ENCODE data around the gene DDX10.

Gene DDX10

GRCh38 chr11:108835624-108836023, 170.8 kb downstream of the DDX10 start:
- DNase-seq = no peak

DNA sequence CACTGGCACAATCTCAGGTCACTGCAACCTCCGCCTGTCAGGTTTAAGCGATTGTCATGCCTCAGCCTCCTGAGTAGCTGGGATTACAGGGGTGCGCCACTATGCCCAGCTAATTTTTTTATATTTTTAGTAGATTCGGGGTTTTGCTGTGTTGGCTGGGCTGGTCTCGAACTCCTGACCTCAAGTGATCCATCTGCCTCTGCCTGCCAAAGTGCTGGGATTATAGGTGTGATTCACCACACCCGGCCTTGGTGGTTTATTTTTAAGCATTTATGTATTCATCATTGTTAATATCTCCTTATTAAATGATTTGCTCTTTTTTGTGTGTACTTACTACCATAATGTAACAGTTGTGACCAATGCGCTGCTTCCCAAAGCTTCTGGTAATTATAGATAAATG, 171.7 kb downstream of the DDX10 start:
- no peak for DNase-seq

DNA sequence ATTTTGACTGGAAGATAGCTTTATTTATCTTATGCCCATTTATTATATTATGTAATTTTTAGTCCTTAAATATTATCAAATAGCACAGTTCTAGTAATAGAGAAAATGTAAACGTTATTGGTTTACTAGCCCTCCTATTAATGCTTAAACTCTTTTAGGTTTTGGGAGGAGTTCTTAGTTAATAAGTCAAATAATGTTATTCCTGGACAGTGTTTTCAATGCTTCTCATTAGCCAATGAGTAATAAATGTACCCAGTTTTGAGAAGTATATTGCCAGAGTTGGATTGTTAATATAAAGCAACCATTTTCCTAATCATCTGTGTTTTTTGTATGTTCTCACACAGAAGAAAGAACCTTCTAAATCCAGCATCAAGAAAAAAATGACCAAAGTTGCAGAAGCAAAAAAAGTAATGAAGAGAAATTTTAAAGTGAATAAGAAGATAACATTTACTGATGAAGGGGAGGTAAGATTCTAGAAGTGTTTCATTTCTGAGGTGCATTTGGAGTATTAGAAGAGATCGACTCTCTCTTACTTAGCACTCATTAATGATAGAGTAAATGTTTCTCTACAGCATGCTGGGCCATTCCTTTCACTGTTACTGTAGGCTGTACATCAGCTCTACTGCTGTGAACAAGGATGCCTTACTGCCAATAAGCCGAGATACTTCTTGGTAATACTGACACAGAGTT, 173.4 kb downstream of the DDX10 start:
- no peak for DNase-seq

DNA sequence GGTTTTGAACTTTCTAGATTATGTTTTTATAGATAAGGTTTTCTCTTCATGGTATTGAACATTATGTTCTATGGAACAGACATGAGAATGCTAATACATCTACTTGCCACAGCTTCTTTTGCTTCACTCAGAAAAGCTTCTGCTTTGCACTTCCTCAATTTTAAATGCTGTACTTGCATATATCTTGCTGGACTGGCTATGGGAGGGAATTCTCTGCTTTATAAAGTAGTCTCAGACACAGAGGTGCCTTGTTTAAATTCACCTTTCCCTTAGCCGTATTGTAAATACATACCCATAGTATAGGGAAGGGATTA, 173.9 kb downstream of the DDX10 start:
- no peak for DNase-seq

GRCh38 chr11:108846009-108846408, 181.1 kb downstream of the DDX10 start:
- no peak for DNase-seq

DNA sequence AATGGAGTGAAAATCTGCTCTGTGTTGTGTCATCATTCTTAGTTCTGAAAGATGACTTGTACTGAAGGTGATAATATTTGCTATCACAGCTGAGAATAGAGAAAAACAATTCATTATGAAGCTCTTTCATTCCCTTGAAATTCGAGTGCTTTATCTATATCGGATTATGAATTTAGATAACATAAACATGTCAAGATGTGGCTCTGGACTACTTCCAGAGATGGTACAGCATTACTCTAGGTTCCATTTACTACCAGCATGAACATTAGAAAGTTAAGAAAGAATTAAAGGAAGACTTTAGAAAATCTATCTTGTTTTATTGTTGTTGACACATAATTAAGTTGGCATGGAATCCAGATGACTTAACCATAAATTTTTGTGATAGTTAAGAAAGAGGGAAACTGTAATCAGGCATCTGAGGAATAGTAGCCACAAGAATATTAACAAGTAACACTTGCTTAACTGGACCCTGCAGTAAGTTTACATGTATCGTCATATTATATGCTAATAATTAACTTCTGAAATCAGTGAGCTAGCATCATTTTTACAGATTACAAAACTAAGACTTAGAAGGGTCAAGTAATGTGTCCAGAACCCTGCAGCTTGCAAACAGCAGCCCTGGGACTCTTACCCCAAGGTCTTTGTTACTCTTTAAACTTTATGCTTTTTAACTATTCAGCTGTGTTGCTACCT, 182.6 kb downstream of the DDX10 start:
- no peak for DNase-seq

GRCh38 chr11:108851781-108852180, 186.9 kb downstream of the DDX10 start:
- DNase-seq = no peak

DNA sequence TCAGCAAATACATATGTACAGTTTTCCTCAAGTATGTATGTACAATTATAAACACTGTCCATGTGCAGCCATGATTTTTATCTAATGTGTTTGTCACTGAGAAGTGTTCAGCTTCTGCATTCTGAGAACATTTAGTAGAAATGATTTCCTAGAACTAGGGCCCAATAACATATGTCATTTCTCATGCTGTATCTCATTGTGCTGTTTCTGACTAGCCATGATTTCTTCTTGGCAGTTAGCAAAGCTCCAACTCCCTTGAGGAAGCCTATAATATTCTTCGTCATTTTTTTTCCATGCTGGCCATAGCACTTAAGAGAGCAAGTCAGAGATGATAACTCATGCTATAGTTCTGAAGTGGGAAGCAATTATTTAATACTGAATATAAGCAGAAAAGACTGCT, 187.8 kb downstream of the DDX10 start:
- no peak for DNase-seq

GRCh38 chr11:108853151-108853550, 188.3 kb downstream of the DDX10 start:
- no peak for DNase-seq

DNA sequence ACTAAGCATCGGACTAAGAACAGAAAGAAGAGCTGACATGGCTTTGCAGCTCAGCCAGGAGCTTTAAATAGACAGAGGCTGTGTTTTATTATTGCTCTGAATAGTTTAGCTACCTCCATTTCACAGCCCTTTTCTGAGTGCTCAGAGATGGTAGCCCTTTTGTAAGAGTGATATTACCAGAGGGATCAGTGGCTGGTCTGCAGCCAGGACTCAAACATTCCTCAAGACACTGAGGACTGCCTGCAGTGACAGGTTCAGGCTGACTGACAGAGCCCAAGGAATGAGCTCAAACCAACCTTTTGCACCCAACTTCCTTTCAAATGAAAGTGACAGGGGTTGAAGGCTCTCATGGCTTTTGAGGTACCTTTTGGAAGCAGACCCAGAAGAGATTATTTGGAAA, 189.0 kb downstream of the DDX10 start:
- no peak for DNase-seq

DNA sequence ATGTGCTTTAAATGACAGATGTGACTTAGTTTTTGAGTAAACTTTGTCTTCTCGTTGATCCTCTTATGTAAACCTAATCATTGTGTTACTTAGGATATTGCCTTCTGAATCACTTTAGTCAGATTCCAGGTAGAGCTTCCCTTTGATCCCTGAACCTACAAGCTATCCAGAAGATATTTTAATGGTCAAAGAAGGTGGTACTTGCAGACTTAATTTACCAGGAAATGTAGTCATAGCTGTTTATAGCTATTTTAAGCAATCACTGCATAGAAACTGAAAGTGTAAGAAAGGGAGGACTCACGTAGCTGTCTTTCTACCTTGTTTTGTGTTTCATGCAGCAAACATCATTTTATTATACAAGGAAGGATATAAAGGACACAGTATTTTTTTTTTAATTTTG, 189.5 kb downstream of the DDX10 start:
- no peak for DNase-seq

DNA sequence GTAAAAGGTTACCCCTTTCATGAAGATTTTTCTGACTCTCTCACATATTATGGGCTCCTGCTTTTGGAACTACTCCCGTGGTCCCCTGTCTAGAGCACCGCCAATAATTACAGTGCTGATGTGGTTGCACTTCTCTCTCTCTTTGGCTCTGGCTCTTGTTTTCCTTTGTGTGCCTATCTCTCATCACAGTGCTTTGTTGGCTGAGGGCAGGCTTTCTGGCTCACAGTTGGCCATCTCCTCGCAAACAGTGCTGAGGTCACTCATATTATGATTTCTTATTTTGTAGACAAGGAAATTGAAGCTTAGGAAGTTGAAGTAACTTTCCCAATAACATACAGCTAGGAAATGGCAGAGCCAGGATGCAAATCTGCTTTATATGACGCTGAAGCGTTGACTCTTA, 192.5 kb downstream of the DDX10 start:
- no peak for DNase-seq

- no peak for DNase-seq
These were observed 193.8 kb downstream of the DDX10 start for GRCh38 chr11:108858622-108859021.

- no peak for DNase-seq
These were observed 194.6 kb downstream of the DDX10 start for GRCh38 chr11:108859510-108859909.

- DNase-seq = no peak
These were observed 198.7 kb downstream of the DDX10 start for GRCh38 chr11:108863528-108863927.

GRCh38 chr11:108865406-108865805, 200.5 kb downstream of the DDX10 start:
- DNase-seq = no peak

GRCh38 chr11:108866781-108867180, 201.9 kb downstream of the DDX10 start:
- no peak for DNase-seq

DNA sequence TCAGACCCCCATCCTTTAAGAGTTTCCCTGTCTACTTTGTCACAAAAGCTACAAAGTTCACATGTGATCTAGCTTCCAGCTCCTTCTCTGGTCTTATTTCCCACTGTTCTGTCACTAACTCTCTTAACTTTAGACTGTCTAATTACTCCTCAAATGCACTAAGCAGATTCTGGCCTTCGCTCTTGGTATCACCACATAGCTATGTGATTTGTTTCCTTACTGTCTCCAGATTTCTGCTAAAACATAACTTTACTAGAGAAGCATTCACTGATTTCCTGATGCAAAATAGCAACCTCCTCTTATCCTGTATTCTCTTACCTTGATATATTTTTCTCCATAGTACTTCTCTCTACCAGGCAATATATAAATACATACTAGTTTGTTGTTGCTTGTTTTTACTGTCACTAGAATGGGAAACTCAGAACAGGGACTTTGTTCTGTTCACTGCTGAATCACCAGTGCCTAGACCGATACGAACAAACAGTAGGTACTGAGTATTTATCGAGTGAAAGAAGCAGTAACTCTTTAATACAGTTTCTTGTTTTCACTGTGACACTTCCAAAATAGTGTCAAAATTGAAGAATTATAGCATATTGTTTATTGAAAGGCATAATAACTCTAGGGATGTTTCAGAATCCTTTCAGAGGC, 205.6 kb downstream of the DDX10 start:
- DNase-seq = no peak

DNA sequence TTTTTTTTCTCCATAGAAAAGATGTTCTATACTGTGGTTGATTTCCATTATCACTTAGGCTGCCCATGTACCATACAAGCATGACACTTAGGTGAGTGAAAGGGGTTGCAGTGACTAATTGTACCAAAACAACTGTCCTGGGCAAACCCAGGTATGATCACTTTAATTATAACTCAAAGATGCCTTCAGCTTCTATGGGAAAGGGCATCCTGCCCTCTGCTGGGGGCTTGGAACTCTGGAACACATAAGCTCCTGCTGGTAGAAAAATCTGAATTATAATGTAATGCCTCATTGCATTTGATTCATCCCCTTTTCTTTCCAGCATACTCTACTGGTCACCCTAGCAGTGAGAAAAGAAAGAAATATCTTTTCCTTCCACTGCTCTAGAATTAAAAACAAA, 206.3 kb downstream of the DDX10 start:
- DNase-seq = no peak

DNA sequence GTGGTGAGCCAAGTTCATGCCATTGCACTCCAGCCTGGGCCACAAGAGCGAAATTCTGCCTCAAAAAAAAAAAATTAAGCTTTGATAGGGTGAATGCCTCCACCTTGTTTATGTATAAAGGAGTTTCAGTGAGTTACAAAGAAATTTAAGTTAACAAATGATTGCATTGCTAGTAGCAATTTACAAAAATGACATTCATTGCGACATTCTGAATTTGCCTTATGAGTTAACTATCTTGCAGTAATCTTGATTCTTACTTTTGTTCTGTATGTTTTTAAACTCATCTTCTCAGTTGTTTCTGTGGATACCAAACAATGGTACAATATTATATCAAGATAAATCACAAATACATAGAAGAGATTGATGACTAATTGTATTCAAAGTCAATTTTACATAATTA, 207.0 kb downstream of the DDX10 start:
- DNase-seq = no peak

DNA sequence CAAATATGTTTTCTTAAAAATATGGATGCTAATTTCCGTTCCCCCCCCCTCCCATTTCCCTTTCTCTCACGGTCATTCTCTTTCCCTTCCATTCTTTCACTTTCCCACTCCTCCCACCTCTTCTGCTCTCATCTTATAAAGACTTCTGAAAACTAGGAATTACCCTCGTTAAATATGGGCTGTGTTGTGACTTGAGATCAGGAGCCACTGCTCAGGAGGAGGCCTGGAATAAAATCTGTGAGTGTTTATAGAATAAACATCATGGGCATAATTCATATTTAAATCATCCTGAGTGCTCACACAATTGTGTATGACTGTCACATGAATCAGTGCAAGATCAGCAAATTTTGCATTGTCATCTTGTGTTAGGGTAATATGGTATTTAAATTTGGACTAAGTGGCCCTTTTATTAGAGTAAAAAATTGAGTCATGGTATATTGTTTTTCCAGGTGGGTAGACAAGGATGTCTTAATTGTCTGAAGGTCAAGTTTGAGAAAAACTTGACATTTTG, 208.0 kb downstream of the DDX10 start:
- DNase-seq = no peak

GRCh38 chr11:108873310-108873709, 208.4 kb downstream of the DDX10 start:
- no peak for DNase-seq

DNA sequence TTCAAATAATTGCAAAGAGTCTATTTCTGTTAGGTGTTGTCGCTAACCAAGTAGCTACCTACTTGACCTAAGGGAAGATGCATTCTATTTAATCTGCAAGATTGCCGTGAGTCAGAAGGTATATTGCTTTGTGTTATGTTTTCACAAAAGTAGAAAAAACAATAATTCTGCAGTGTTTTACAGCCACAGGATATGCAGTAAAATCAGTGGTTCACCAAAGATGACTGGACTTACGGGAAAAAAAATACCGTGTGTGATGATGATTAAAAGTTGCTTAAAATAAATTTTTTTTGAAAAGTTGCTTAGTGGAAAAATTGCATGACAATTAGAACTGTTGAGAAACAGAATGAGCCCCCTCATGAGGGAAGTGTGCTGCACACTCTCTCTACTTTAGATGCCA, 209.1 kb downstream of the DDX10 start:
- no peak for DNase-seq

GRCh38 chr11:108875134-108875533, 210.3 kb downstream of the DDX10 start:
- no peak for DNase-seq
